Right lobe of liver (tissue), 4 donors: ENCODE data around the gene CARNS1.

Source experiments
- CTCF ChIP-seq, 4 donors: fragments of 200-600 bp in 3 of 4; fragments of 450-650 bp in 1 of 4; IDR thresholded peaks; one replicate each; pipeline versions ENCODE4 v1.5.1 to v1.8.0; 2016 to 2022; ENCODE audit warnings: antibody characterized with exemption in 4 of 4, mild to moderate bottlenecking in 2 of 4
- POLR2A ChIP-seq: fragments of 450-650 bp; IDR thresholded peaks from one replicate; pipeline ENCODE4 v1.6.1; 2017; ENCODE audit warnings: antibody characterized with exemption, mild to moderate bottlenecking
- donor health status: DM: no; HTN: no; CAD: no.
- donor health status: DM: no; HTN: no; CAD: no.
- donor health status: DM: no; HTN: yes; CAD: no.

GRCh38 chr11:67429038-67429668 lies 13.7 kb downstream of the CARNS1 start:
- no peak for TF ChIP-seq CTCF (IDR thresholded peaks at IDR 0.05)
- no peak for TF ChIP-seq POLR2A
